RWPE1 (cell line): ENCODE data around the gene TCTN3.

Experiments
- CTCF ChIA-PET: fragments of 350-600 bp; sonication (Branson Sonifier 250); formaldehyde crosslinking; extraction: SDS; loops from one replicate; lab custom pipeline; 2021; lab: Yijun Ruan, JAX
- POLR2A ChIA-PET: fragments of 400-600 bp; formaldehyde crosslinking; extraction: SDS; loops from one replicate; lab custom pipeline; 2020; ENCODE audit warnings: antibody characterized with exemption; ENCODE audit not compliant: low non-redundant PET; lab: Yijun Ruan, JAX
- DNase-seq: peaks from one replicate; pipeline ENCODE4 v3.0.0; 2012; ENCODE audit warnings: low spot score
- H3K27ac ChIP-seq: fragments of 450-650 bp; 2 replicates; pipeline ENCODE4 v1.5.1; 2017
- CTCF ChIP-seq: fragments of 450-650 bp; conservative IDR thresholded peaks from 2 replicates; pipeline ENCODE4 v1.5.1; 2017; ENCODE audit warnings: low read depth, mild to moderate bottlenecking

The TCTN3 gene

GRCh38 chr10:95618101-95618500 lies 75.6 kb downstream of the TCTN3 start:
- POLR2A ChIA-PET: no interaction called here
- H3K27ac ChIP-seq: no peak overlapping the region
- CTCF ChIA-PET: no interaction called here
- no peak for DNase-seq
- no peak for TF ChIP-seq CTCF

DNA sequence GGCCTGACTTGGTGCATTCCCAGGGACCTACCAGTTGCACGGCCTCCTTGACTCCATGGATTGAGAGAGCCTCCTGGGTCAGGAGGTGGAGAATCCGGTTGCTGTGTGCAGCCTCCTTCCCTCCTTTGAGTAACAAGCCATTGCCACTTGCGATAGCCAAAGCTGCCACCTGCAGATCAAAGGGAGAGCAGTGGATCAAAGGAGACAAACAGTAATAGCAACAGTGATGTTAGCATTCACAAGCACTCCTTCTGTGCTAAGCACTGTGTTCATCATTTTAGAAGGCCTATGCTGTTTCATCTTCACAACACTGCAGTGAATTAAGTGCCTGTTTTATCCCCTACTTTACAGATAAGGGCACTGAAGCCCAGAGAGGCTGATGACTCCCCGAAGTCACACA lies 77.3 kb downstream of the TCTN3 start:
- no peak for DNase-seq
- ChIA-PET POLR2A (no interaction called here), CTCF (no interaction called here)
- no peak for TF ChIP-seq CTCF
- H3K27ac ChIP-seq: no peak overlapping the region
